T-helper 2 cell treated with Interferon-gamma antibody and Interleukin-4, amounts not matched to agents 100 ng/mL and 5 ng/mL, for 36 hours (primary cell): ENCODE data around the gene ANKRD2. TPM values are rescaled to one million over a fixed set of nuclear protein-coding genes. Genes with fewer than 3 reads are reported as not detected.
"Not testable (repeated sequence)": the region's sequence is repeated elsewhere in the genome, so short reads cannot be mapped to it uniquely, and the experiment has no call there.

ENCODE experiments used
- intact Hi-C: fragments of 100-400 bp; cut with micrococcal nuclease; formaldehyde crosslinking; loops from one replicate; pipeline ENCODE4 v1.15.1; 2023
- total RNA-seq: library from RNA; stranded (reverse); gene quantifications from 2 replicates; pipeline ENCODE4 v1.2.3, GENCODE V29; 2022

The ANKRD2 gene
- total RNA-seq, 1 donor from 2014 or later, result 0.36 TPM

DNA sequence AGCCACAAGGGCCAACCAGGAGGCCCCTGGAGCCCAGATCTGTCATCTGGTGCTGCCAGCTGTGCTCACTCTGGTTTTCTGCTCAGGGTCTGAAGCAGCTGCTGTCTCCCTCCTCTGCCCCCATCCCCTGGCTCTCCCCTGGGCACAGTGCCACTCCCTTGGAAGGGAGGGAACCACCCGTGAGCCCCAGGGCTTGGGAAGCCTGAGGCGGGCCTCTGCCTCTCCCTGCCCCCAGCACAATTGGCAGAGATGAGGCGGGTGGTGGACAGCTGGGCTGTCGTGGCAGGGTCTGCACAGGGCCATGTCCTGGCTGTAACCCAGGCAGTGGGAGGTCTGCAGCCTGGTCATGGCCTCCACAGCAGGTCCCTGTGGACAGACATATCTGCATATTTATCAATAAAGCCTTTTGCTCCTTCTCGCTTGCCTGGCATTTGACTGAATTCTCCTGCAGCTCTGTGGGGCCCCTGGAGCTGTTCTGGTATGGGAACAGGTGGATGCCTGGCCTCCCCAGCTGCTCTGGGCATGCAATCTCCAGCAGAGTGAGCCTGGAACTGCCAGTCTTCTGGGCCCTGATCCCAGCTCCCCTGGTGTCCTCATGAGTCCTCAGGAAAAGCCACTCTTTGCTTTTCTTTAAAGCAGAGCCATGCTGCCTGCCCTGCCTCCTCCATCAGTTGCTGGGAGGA, 1.6 kb upstream of the ANKRD2 start:
- intact Hi-C loops, result loop anchor here (5.0 kb wide), 1 partner anchor 161 kb away; no protein-coding TSS in a partner anchor

DNA sequence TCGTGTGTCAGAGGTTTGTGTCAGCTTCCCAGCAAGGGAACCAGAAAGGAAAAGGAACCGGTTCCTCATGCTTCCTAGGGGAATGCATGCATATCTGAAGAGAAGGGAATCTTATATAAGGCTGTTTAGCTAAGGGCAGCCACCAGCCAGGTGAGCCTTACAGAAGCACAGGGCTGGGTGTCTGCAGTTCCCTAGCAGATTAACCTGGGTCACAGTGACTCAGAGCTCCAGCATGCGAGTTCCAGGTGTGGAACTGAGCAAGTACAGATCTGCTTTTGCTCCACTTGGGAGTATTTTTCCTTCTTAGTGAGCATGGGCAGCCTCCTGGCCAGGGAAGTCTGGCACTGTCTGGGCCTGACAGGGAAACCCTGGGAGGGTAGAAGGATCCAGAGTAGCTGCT, 957 bp upstream of the ANKRD2 start:
- intact Hi-C loops, result loop anchor here (1.0 to 5.0 kb wide), 2 partner anchors 41 to 161 kb away; no protein-coding TSS in a partner anchor

DNA sequence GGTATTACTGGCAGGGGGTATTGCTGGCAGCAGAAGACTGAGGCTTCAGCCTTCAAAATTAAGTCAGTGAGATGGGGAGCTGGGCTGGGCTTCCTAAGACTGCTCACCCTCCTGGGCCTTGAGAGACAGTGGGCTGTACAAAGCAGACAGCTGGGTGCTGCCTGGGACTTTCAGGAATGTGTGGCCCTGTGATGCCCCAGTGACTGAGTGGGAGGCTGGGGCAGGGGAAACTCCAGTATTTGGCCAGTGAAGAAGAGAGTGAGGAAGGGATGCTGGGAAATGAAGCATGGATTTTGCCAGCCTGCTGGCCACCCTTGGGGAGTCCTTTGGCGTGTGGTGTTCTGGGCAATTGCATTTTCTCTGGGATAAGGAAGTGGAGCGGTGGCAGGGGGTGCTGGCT, 442 bp downstream of the ANKRD2 start:
- intact Hi-C loops, result loop anchor here (5.0 kb wide), 1 partner anchor 159 kb away; no protein-coding TSS in a partner anchor

DNA sequence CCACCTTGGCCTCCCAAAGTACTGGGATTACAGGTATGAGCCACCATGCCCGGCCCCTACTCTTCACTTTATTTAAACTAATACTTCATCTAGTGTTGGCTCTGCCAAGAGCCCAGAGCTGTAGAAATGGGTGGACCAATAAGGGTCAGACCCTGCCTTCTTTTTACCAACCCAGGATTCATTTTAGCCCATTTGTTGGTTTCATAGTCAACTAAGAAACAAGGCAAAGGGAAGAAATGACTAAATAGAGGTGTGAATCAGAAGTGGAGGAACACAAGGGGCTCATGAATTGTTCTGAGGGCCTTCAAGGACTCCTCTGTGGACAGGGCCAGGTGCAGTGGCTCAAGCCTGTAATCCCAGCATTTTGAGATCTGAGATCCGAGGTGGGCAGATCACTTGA, 1.1 kb downstream of the ANKRD2 start:
- intact Hi-C loops, result loop anchor here (5.0 kb wide), 1 partner anchor 159 kb away; no protein-coding TSS in a partner anchor

DNA sequence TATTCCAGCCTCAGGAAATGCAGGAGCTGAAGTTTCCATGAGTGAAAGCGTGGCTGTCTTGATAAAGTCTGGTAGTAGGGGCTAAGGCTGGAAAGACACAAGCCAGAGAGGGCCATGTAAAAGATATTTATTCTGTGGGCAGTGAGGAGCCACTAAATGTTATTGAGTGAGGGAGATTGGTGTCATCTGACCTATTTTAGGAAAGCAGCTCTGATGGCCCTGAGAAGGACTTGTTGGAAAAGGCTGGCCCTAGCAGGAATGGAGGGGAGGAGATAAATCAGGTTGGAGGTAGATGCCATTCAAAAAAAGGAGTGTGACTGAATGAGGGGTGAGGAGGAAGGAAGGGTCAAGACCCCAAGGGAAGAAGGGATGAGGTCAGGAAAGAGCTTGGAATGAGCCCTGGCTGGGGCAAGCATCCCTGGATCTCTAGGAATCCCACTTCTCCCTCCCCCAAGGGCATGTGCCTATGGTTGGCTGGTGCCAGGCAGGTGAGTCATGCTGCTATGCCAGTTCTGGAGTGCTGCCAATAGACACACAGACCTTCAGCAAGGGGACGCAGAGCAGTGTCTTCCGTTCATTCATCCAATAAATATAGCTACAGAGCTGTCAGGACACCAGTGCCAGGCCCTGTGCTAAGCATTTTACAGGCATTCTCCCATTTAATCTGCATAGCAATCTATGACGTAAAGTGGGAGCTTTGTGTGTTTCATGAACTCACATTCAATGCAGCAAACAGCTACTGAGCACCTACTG, 2.0 kb downstream of the ANKRD2 start:
- intact Hi-C loops, result loop anchor here (5.0 kb wide), 1 partner anchor 158 kb away; no protein-coding TSS in a partner anchor

DNA sequence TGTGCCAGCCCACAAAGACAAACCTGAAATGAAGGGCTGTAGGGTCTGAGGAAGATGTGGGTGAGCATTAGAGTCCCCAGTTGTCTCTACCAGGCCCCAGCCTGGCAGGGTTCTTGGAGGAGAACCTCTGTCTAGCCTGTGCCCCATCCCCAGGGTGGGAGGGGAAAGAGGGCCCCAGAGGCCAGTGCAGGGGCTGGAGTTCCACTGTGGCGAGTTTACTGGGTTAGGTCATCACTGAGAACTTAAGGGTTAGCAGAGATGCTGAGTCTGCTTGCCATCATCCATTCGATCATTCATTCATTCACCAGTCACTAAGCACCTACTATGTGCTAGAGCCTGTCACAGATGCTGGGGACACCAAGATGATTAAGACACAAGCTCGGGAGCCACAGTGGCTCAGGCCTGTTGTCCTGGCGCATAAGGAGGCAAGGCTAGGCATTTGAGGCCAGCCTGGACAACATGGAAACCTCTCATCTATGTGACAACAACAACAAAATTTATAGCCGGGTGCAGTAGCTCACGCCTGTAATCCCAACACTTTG, 2.6 kb downstream of the ANKRD2 start:
- intact Hi-C loops, result no loop called here

DNA sequence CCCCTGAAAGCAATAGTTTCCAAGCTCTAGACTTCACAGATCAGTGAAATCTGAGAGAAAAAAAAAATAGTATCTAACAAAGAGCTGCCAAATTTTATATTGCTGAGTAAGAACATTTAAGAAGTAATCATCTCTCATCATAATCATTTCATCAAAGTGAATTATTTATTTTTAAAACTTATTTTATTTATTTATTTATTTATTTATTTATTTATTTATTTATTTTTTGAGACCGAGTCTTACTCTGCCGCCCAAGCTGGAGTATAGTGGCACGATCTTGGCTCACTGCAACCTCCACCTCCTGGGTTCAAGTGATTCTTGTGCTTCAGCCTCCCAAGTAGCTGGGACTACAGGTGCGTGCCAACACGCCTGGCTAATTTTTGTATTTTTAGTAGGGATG, 3.9 kb downstream of the ANKRD2 start:
- intact Hi-C loops, result not testable (repeated sequence)

DNA sequence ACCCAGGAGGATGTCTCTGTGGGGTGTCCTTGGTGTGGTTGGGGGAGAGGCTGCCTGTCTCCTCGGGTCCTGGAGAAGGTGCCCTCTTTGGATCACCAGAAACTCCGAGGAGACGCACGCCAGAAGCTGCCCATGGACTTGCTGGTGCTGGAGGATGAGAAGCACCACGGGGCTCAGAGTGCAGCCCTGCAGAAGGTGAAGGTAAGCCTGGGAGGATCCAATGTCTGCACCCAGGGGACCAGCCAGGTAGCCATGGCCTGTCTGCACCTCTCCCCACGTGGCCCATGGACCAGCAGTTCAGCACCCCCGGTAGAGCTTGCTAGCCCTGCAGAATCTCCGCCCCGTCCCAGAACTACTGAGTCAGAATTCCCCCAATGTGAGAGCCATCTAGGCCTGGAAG, 5.1 kb downstream of the ANKRD2 start:
- intact Hi-C loops, result no loop called here

DNA sequence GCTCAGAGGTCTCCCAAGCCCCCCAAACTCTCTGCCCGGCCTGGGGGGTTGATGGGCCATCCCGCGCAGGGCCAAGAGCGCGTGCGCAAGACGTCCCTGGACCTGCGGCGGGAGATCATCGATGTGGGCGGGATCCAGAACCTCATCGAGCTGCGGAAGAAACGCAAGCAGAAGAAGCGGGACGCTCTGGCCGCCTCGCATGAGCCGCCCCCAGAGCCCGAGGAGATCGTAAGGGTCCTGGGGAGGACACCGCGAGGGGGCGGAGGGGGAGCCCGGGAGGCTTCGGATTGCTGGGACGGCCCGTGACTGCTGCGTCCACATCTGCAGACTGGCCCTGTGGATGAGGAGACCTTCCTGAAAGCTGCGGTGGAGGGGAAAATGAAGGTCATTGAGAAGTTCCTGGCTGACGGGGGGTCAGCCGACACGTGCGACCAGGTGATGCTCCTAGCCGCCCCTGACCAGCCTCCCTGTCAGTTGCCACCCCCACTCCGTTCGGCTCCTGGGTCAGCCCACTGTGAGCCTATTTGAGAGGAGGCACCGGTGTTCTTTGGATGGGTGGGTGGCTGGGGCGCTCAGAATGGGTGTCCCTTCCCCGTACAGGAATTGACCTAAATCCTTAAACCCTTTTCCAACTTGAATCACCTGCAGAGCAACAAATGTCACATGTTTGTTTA, 5.7 kb downstream of the ANKRD2 start:
- intact Hi-C loops, result no loop called here

DNA sequence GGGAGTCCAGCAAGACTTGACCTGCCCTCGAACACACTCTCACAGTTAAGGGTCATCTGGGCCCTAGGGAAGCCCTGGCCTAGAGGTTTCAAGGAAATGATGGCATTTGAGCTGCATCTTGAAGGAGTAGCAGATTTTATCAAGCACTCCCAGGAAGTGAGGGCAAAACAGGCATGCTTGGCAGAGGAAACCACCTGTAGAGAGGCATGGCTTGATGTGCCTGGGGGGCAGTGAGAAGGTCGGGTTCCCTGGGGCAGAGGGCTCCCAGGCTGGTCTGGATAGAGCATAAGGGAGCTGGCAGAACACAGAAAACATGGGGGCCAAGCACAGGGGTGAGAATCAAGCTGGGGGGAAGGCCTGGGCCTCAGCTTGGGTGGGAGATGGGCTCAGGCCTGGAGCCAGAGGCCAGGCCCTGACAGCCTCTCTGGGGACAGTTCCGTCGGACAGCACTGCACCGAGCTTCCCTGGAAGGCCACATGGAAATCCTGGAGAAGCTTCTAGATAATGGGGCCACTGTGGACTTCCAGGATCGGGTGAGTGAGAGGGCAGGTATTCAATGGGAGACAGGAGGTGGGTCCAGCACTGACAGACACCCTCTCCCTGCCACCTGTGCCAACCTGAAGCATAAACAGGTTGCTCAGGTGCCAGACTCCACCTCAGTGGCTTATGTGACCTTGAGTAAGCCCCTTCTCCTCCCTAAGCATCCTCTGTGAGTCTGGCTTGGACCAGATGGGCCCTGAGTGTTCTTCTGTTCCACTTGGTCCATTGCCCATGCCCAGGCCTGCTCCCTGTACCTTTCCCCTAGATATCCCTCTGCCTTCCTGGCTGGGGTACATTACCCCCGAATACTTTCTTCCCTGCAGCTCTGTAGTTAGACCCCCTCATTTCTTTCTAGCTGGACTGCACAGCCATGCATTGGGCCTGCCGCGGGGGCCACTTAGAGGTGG, 8.1 kb downstream of the ANKRD2 start:
- intact Hi-C loops, result no loop called here

DNA sequence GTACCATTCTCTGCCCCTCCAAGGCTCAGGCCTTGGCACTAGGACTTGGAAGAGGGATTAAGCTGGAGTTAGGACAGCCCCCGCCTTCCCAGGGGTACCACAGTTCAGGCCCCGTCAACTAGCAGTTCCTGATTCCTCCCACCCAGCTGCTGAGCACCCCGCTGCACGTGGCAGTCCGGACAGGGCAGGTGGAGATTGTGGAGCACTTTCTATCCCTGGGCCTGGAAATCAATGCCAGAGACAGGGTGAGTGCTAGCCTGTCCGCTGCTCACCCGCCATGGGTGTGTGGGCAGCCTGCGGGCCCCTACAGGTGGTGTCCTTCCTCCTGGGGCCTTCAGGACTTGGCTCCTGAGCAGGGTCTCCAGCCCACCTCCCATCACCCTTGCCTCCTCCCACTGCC, 9.6 kb downstream of the ANKRD2 start:
- intact Hi-C loops, result no loop called here

DNA sequence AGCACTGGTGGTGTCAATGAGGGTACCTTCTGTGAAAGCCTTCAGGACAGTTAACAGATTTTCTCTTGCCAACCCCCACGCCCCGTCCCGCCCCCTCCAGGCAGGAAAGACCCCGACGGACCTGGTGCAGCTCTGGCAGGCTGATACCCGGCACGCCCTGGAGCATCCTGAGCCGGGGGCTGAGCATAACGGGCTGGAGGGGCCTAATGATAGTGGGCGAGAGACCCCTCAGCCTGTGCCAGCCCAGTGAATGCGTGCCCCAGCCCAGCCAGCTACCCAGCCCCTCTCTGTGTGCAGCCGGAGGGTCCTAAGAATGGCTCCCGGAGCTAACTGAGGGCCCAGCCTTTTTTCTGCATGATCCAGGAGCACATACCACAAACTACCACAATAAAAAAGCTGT, 10.9 kb downstream of the ANKRD2 start:
- intact Hi-C loops, result no loop called here

DNA sequence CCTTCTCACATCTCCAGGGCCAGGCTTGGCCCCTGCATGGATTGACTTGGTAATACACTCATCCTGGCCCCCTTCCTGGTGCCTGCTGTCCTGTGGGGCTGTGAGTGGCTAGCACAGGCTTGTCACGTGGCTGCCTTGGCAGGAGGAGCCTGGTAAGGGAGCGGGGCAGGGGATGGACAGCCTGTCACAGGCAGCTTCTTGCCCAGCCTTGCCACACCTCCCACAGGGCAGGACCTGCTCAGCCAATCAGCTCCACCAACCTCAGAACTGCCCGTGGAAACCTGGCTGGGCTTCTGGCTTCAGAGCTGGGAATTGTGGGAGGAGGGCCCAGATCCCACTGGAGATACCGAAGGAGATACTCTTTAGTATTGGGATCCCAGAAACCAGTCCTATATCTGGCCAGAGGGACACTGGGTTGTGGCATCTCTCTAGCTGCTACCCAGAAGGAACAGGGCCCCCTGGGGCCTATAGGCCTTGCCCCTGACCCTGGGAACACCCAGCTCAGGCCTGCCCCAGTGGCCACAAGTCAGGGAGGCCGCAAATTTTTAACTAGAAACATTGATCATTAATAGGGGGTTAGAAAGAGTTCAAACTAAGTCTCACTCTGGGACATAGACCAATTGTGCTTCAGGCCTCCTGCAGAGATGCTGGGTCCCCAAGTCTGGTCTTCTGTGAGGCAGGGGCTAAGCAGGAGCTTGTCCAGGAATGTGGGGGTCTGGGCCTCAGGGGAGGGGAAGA, 11.7 kb downstream of the ANKRD2 start, which contains the start of gene HOGA1:
Gene HOGA1, plus strand, starts transcription at position 330 of the 738 bp plus-strand sequence. Its CDS starts 315 bp downstream, at position 645.
- intact Hi-C loops, result no loop called here

DNA sequence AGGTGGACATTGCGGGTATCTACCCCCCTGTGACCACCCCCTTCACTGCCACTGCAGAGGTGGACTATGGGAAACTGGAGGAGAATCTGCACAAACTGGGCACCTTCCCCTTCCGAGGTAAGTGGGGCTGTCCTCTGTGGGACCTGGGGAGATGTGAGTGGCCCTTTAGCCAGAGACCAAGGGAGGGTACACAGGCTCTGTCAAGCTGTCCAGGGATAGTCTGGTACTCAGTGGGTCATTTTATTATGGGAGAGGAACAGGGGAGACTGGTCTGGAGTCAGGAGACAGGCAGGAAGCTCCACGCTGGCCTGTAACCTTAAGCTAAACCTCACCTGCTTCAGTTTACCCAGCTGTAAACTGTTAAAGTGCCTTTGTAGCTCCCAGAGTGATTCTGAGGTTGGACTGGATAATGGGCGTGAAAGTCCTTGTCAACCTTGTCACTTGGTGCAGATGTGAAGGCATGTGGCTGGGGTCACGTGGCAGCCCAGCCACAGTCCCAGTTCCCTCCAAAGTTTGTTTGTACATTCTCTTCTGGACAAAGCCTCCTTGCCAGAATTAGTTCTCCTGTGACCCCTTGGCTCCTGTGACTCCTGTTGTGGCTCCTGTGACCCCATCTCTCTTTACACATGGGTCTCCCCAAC, 12.3 kb downstream of the ANKRD2 start:
- intact Hi-C loops, result no loop called here

DNA sequence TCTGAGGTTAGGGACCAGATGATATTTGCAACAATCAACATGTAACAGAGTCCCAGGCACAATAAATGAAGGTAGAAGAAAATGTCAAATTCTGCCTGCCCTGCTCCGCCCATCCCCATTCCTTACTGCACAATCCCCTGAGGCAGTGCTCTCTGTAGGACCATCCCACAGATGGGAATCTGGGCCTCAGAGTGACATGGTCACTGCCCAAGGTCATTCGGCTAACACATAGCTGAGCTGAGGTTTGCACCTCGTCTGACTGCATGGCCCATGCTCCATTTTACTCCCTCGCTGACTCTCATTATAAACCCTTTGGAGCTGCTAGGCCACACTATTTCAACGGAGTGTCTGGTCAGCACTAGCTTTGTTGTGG, 12.8 kb downstream of the ANKRD2 start:
- intact Hi-C loops, result no loop called here

DNA sequence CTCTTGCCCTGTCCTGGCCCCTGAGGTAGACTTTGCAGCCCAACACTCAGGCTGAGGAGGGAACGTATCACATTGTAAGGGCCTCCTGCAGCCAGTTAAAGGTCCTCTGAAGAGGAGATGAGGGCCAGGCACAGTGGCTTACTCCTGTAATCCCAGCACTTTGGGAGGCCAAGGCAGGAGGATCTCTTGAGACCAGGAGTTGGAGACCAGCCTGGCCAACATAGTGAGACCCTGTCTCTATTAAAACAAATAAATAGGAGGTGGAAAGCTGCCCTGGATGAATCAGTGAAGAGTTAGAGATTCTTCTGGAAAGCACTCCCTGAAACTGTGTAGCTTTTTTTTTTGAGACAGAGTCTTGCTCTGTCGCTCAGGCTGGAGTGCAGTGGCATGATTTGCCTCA, 14.6 kb downstream of the ANKRD2 start:
- intact Hi-C loops, result no loop called here

DNA sequence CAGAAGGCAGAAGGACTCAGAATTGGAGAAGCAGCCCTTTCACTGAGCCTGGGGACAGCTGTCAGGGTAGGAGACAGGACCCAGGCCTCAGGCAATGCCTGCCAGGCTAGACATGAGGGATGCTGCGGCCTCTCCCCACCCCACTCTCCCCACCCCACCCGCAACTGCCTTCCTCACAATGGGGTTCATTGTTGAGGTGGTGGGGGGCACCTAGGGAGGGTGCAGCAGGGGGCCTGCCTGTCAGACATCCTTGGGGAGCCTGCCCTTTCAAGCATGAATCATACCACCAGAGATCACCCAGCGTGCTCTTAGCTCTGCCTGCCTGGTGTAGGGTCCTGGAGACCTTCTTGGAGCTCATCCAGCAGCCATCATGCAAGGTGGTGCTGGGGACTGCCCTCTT, 16.9 kb downstream of the ANKRD2 start, which contains the start of gene C10orf62:
Gene C10orf62, plus strand, starts transcription at position 243 of the 400 bp plus-strand sequence. CDS start 177 bp downstream, outside the sequence.
- intact Hi-C loops, result no loop called here

DNA sequence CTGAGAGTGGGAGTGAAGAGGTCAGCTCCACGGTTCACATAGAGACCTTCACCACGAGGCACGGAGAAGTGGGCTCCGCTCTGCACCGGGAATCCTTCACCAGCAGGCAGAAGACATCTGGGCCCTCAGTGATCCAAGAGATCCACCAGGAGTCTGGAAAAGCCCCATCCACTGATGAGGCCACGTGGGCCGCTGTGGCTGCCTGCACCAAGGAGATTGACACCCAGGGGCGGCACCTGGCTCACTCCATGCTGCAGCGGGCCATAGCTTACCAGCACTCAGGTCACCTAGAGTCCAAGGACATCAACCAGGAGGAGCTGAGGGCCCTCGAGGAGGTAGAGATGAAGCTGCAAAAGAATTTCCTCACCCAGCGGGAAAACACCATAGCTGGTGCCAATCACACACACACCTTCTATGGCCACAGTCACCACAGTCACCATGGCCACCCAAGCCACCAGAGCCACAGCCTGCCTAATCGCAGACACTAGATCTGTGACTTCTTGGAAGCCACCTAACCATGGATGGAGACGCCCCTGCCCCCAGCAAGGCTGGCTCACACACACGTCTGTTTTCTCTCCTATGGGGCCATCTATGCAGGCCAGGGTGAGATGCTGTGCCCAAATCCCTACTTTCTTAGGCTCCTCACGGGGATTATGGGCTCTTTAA, 17.6 kb downstream of the ANKRD2 start:
- intact Hi-C loops, result no loop called here
